Tibial nerve (tissue), 3 donors: ENCODE results near the gene ESRRG.

Experiments used
- CTCF ChIP-seq, 5 experiments: fragments of 200-600 bp in 3 of 5; fragments of 450-650 bp in 2 of 5; sonication (generic) in 3 of 5; IDR thresholded peaks; one replicate each; pipeline ENCODE4 v1.5.1; 2016 to 2019; ENCODE audit warnings: antibody characterized with exemption in 5 of 5, mild to moderate bottlenecking in 3 of 5, moderate library complexity in 2 of 5
- POLR2A ChIP-seq, 2 donors: fragments of 450-650 bp; IDR thresholded peaks; one replicate each; pipeline ENCODE4 v1.6.1; 2017; ENCODE audit warnings: antibody characterized with exemption in 2 of 2, mild to moderate bottlenecking in 2 of 2, moderate library complexity in 2 of 2

- TF ChIP-seq POLR2A (IDR thresholded peaks at IDR 0.05), result no peak
- no peak for TF ChIP-seq CTCF (IDR thresholded peaks at IDR 0.05)
Measured at GRCh38 chr1:216500273-216500967, 222.8 kb downstream of the ESRRG start.
